Sigmoid colon (tissue), 7 donors: ENCODE data around the gene FGF12. TPM values are rescaled to one million over a fixed set of nuclear protein-coding genes. Genes with fewer than 3 reads are reported as not detected.

ENCODE experiments used
- DNase-seq: peaks from one replicate; pipeline ENCODE4 v3.0.0-alpha.2; 2019
- H3K27ac ChIP-seq, 4 donors: fragments of 200-600 bp; sonication (generic); one replicate each; pipeline ENCODE4 v1.5.1; 2016 to 2019; ENCODE audit warnings: mild to moderate bottlenecking in 1 of 4
- H3K27me3 ChIP-seq, 3 donors: fragments of 200-600 bp; sonication (generic); one replicate each; pipeline ENCODE4 v1.5.1; 2019; ENCODE audit warnings: mild to moderate bottlenecking in 1 of 3
- H3K36me3 ChIP-seq, 4 donors: fragments of 200-600 bp; sonication (generic); one replicate each; pipeline ENCODE4 v1.5.1; 2016 to 2019
- H3K4me1 ChIP-seq, 4 donors: fragments of 200-600 bp; sonication (generic); one replicate each; pipeline ENCODE4 v1.5.1; 2017 to 2019
- H3K4me3 ChIP-seq, 4 donors: fragments of 200-600 bp; sonication (generic); one replicate each; pipeline ENCODE4 v1.5.1; 2017 to 2019; ENCODE audit warnings: mild to moderate bottlenecking in 2 of 4, moderate library complexity in 1 of 4
- H3K9me3 ChIP-seq, 4 donors: fragments of 200-600 bp in 3 of 4; sonication (generic) in 3 of 4; one replicate each; pipeline versions ENCODE4 v1.5.1 to v1.6.1; 2013 to 2019
- EP300 ChIP-seq, 4 donors: sonication (generic); formaldehyde crosslinking; IDR thresholded peaks; one replicate each; pipeline ENCODE4 v1.6.1; 2017; ENCODE audit warnings: antibody characterized with exemption in 4 of 4
- POLR2A ChIP-seq, 2 donors: fragments of 450-650 bp; IDR thresholded peaks; one replicate each; pipeline ENCODE4 v1.6.1; 2016; ENCODE audit warnings: antibody characterized with exemption in 2 of 2, mild to moderate bottlenecking in 2 of 2, moderate library complexity in 2 of 2
- POLR2AphosphoS5 ChIP-seq, 4 donors: sonication (generic); formaldehyde crosslinking; IDR thresholded peaks; one replicate each; pipeline ENCODE4 v1.6.1; 2017; ENCODE audit warnings: antibody characterized with exemption in 4 of 4
- WGBS, 2 donors: extraction: QIAGEN DNeasy Blood & Tissue Kit; methylation state at CpG; one replicate each; pipeline ENCODE4 v1.1.7; 2013; 5-methylcytosine and 5-hydroxymethylcytosine counted together
- intact Hi-C: fragments of 100-400 bp; cut with DNase I; formaldehyde crosslinking; loops from one replicate; pipeline ENCODE4 v1.15.1; 2023
- polyA plus RNA-seq, 3 donors: library from polyadenylated mRNA; stranded (reverse); fragments of 200-250 nt; gene quantifications; one replicate each; pipeline ENCODE4 v1.2.3, GENCODE V29; 2013
- total RNA-seq, 4 donors: library from RNA; depleted of rRNA; stranded (reverse); fragments of >200 nt; gene quantifications; one replicate each; pipeline ENCODE4 v1.1.0, GENCODE V29; 2016
- TF ChIP-seq, protein P1 (sequence below), 4 experiments: fragments of 450-650 bp in 3 of 4; fragments of 200-600 bp in 1 of 4; IDR thresholded peaks; one replicate each; pipeline ENCODE4 v1.5.1; 2016 to 2019; ENCODE audit warnings: antibody characterized with exemption in 4 of 4, mild to moderate bottlenecking in 3 of 4, moderate library complexity in 2 of 4
- donor health status: healthy with polysubstance abuse.
- donor health status: Bipolar disorder and iron deficiency.
- donor health status: healthy.

FGF12 gene
- total and polyA plus RNA-seq, 7 donors: 0.32 to 7.8 (median 1.8) TPM

DNA sequence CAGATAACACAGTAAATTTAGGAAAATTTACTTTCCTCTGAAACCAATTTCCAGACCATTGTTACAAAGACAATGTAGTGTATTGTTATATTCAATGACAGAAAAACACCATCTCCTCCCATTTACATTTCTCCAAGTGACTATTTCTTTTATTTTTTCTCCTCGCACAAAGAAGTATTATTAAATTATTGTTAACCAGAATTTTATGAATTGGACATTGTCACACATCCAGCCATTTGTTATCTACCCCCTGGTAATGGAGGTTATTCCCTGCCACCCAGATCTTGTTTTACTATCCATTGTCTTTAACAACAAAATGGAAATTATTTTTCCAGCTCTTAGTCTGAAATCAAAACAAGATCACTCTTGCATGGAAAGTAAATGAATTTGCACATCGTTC, 511.3 kb downstream of the FGF12 start:
- no peaks in the 10 kb centered on the region for H3K36me3 ChIP-seq
- TF ChIP-seq EP300 (IDR thresholded peaks at IDR 0.05) (no peak), POLR2A (IDR thresholded peaks at IDR 0.05) (no peak), POLR2AphosphoS5 (IDR thresholded peaks at IDR 0.05) (no peak)
- TF ChIP-seq, protein P1, sequence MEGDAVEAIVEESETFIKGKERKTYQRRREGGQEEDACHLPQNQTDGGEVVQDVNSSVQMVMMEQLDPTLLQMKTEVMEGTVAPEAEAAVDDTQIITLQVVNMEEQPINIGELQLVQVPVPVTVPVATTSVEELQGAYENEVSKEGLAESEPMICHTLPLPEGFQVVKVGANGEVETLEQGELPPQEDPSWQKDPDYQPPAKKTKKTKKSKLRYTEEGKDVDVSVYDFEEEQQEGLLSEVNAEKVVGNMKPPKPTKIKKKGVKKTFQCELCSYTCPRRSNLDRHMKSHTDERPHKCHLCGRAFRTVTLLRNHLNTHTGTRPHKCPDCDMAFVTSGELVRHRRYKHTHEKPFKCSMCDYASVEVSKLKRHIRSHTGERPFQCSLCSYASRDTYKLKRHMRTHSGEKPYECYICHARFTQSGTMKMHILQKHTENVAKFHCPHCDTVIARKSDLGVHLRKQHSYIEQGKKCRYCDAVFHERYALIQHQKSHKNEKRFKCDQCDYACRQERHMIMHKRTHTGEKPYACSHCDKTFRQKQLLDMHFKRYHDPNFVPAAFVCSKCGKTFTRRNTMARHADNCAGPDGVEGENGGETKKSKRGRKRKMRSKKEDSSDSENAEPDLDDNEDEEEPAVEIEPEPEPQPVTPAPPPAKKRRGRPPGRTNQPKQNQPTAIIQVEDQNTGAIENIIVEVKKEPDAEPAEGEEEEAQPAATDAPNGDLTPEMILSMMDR (IDR thresholded peaks at IDR 0.05): no peak
- DNase-seq: no peak
- H3K4me1 ChIP-seq: no peaks in the 10 kb centered on the region
- 74 to 93% methylated on average over 2 of the region's 2 CpGs for WGBS, 2 donors
- no peaks in the 10 kb centered on the region for H3K27me3 ChIP-seq
- H3K9me3 ChIP-seq: no peaks in the 10 kb centered on the region
- no peak overlapping the region for H3K27ac ChIP-seq
- no peak overlapping the region for H3K4me3 ChIP-seq
- intact Hi-C loops: no loop called here

DNA sequence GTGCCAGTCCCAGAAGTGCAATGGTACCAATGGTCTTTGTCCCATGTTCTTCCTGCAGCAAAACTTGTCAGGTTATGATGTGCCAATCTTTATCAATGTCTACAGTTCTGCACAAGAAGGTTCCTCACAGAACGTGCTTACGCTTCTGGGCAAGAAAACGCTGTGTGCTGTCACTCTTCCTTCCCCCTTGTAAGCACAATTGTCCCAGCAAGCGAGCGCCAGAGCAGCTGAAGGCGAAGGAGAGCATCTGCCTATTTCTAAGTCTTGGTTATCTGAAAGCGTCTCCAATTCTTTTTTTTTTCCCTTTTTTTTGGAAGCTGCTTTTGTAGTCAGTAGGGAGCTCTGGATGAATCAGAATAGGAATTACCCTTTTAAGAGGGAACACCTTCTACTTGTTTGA, 514.4 kb downstream of the FGF12 start:
- H3K36me3 ChIP-seq: no peaks in the 10 kb centered on the region
- DNase-seq: no peak
- H3K4me3 ChIP-seq: no peak overlapping the region
- WGBS, 2 donors: 86% methylated on average over 7 of the region's 7 CpGs
- TF ChIP-seq POLR2A (IDR thresholded peaks at IDR 0.05): no peak
- TF ChIP-seq EP300 (IDR thresholded peaks at IDR 0.05): no peak
- TF ChIP-seq, protein P1 (IDR thresholded peaks at IDR 0.05): no peak
- H3K9me3 ChIP-seq: no peaks in the 10 kb centered on the region
- no peak overlapping the region for H3K27ac ChIP-seq
- H3K4me1 ChIP-seq: no peaks in the 10 kb centered on the region
- H3K27me3 ChIP-seq: no peaks in the 10 kb centered on the region
- intact Hi-C loops: no loop called here

DNA sequence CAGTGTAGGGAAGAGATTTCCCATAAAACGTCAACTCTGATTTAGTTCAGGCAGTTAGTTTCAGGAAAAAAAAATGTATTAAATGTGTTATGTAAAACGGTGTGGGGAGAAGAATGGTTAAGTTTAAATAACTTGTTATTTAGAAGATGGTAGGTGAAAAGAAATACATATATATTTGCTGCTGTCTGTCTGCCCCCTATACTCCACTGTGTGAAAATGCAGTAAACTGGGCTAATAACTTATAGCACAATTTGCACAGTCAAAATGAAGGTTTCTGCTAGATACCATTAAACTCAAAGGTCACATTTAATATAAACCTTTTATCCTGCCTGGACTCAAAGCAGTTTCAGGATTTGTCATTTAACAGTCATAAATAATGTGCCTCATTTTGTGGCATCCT, 515.0 kb downstream of the FGF12 start:
- WGBS, 2 donors: 58 to 65% methylated on average over 2 of the region's 2 CpGs
- no peak overlapping the region for H3K27ac ChIP-seq
- TF ChIP-seq POLR2A (IDR thresholded peaks at IDR 0.05): no peak
- TF ChIP-seq POLR2AphosphoS5 (IDR thresholded peaks at IDR 0.05): no peak
- TF ChIP-seq EP300 (IDR thresholded peaks at IDR 0.05): no peak
- TF ChIP-seq, protein P1 (IDR thresholded peaks at IDR 0.05): no peak
- intact Hi-C loops: no loop called here
- peaks cover 0 to 4% (median 0%) of the 10 kb centered on the region in 4 donors for H3K4me1 ChIP-seq
- H3K27me3 ChIP-seq: no peaks in the 10 kb centered on the region
- no peak overlapping the region for H3K4me3 ChIP-seq
- H3K9me3 ChIP-seq: no peaks in the 10 kb centered on the region
- DNase-seq: no peak
- no peaks in the 10 kb centered on the region for H3K36me3 ChIP-seq

DNA sequence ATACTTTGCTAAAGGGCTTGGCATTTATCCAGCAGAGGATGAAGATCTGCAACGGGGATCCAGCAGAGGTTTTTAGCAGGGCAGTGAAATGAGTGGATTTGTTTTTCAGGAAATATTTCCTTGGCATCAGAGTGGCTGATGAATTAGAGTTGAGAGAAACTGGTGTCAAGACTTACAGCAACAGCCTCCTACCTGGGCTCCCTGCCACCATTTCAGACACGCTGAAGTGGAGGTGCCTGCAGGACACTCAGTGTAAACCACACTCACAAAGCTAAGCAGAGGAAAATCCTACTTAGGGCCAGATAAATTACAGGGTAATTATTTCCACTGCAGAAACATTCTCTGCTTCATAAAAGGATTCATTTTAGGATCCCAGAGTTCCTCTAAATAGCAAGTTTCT, 519.7 kb downstream of the FGF12 start:
- Histone ChIP-seq H3K4me1 (peaks cover 0 to 4% (median 0%) of the 10 kb centered on the region in 4 donors), H3K4me3 (no peak overlapping the region), H3K27me3 (no peaks in the 10 kb centered on the region), H3K36me3 (no peaks in the 10 kb centered on the region), H3K27ac (peak overlapping the region in 1 of 4 donors; percentile 34), H3K9me3 (no peaks in the 10 kb centered on the region)
- intact Hi-C loops: no loop called here
- no peak for TF ChIP-seq POLR2A (IDR thresholded peaks at IDR 0.05)
- TF ChIP-seq POLR2AphosphoS5 (IDR thresholded peaks at IDR 0.05): no peak
- TF ChIP-seq, protein P1 (IDR thresholded peaks at IDR 0.05): no peak
- TF ChIP-seq EP300 (IDR thresholded peaks at IDR 0.05): no peak
- no peak for DNase-seq
- 57 to 69% methylated on average over 2 of the region's 2 CpGs for WGBS, 2 donors

DNA sequence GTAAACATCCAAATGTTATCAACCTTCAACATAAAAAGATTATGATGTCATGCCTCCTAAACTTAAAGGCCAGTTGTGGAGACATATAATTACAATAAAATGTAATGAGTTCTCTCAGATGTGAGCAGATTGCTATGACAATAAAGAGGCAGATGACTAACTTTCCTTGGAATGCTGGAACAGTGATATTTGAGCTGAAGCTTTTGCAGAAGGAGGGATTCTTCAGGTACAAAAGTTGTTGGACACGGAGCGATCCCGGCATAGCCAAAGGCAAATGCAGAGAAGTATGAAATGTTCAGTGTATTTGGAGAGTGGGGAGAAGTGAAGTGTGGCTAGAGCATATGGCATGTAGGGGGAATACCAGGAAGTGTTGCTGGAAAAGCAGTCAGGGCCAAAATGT, 520.1 kb downstream of the FGF12 start:
- Histone ChIP-seq H3K4me1 (peaks cover 0 to 4% (median 0%) of the 10 kb centered on the region in 4 donors), H3K27me3 (no peaks in the 10 kb centered on the region), H3K36me3 (no peaks in the 10 kb centered on the region), H3K27ac (peak overlapping the region in 1 of 4 donors; percentile 34), H3K4me3 (no peak overlapping the region), H3K9me3 (no peaks in the 10 kb centered on the region)
- no peak for DNase-seq
- intact Hi-C loops: no loop called here
- WGBS, 2 donors: 94 to 95% methylated on average over 3 of the region's 3 CpGs
- no peak for TF ChIP-seq POLR2A (IDR thresholded peaks at IDR 0.05)
- TF ChIP-seq, protein P1 (IDR thresholded peaks at IDR 0.05): no peak
- no peak for TF ChIP-seq POLR2AphosphoS5 (IDR thresholded peaks at IDR 0.05)
- TF ChIP-seq EP300 (IDR thresholded peaks at IDR 0.05): no peak
